GM23338 (cell line): ENCODE measurements around the gene TLDC2. TPM values are rescaled to one million over a fixed set of nuclear protein-coding genes. Genes with fewer than 3 reads are reported as not detected.
A peak's percentile ranks its signal among the peaks of the same experiment; 100 is the strongest.

Experiments used
- ATAC-seq: fragments of 200-7000 bp; cut with Tn5 transposase; 3 replicates; pipeline ENCODE4 v1.9.1; 2020
- DNase-seq: peaks from one replicate; pipeline ENCODE4 v3.0.0-alpha.2; 2015; ENCODE audit warnings: low spot score
- H2AFZ ChIP-seq: fragments of 200-600 bp; sonication (generic); 2 replicates; pipeline ENCODE4 v1.8.0; 2016; ENCODE audit warnings: antibody characterized with exemption, mild to moderate bottlenecking, moderate library complexity
- H3F3A ChIP-seq: fragments of 200-600 bp; sonication (generic); replicated peaks from 2 replicates; pipeline ENCODE4 v1.8.0; 2017; ENCODE audit warnings: antibody characterized with exemption, mixed run types, low read depth
- H3K27ac ChIP-seq: fragments of 200-600 bp; sonication (generic); 2 replicates; pipeline ENCODE4 v1.6.1; 2016; ENCODE audit warnings: low read depth
- H3K27me3 ChIP-seq: fragments of 200-600 bp; sonication (generic); 2 replicates; pipeline ENCODE4 v1.8.0; 2016; ENCODE audit warnings: mild to moderate bottlenecking, mixed run types, moderate library complexity; ENCODE audit not compliant: insufficient read depth
- H3K36me3 ChIP-seq: fragments of 200-600 bp; sonication (generic); 2 replicates; pipeline ENCODE4 v1.8.0; 2016; ENCODE audit warnings: mild to moderate bottlenecking; ENCODE audit not compliant: insufficient read depth
- H3K4me1 ChIP-seq: fragments of 200-600 bp; sonication (generic); 2 replicates; pipeline ENCODE4 v1.8.0; 2016; ENCODE audit warnings: mild to moderate bottlenecking, moderate library complexity; ENCODE audit not compliant: insufficient read depth
- H3K4me2 ChIP-seq: fragments of 200-600 bp; sonication (generic); 2 replicates; pipeline ENCODE4 v1.7.1; 2017; ENCODE audit warnings: mixed run types
- H3K4me3 ChIP-seq: fragments of 200-600 bp; sonication (generic); 2 replicates; pipeline ENCODE4 v1.6.1; 2016; ENCODE audit warnings: mixed run types
- H3K79me2 ChIP-seq: fragments of 200-600 bp; sonication (generic); replicated peaks from 2 replicates; pipeline ENCODE4 v1.8.0; 2017; ENCODE audit warnings: mild to moderate bottlenecking; ENCODE audit not compliant: insufficient read depth
- H3K9me2 ChIP-seq: fragments of 200-600 bp; sonication (generic); 2 replicates; pipeline ENCODE4 v1.8.0; 2017; ENCODE audit not compliant: insufficient read depth
- H4K20me1 ChIP-seq: fragments of 200-600 bp; sonication (generic); replicated peaks from 2 replicates; pipeline ENCODE4 v1.8.0; 2017; ENCODE audit warnings: mild to moderate bottlenecking; ENCODE audit not compliant: insufficient read depth
- H3K27ac Mint-ChIP-seq: 2 replicates; pipeline ENCODE4 v1.8.0; 2020; ENCODE audit warnings: inconsistent platforms, mild to moderate bottlenecking, moderate library complexity, mixed read lengths
- H3K27me3 Mint-ChIP-seq: 3 replicates; pipeline ENCODE4 v1.8.0; 2022; ENCODE audit warnings: low read depth, mild to moderate bottlenecking, moderate library complexity, mixed read lengths, inconsistent platforms; ENCODE audit not compliant: insufficient read depth, poor library complexity
- H3K36me3 Mint-ChIP-seq: 3 replicates; pipeline ENCODE4 v1.8.0; 2021; ENCODE audit warnings: low read depth, mild to moderate bottlenecking, inconsistent platforms, moderate library complexity, mixed read lengths
- H3K4me1 Mint-ChIP-seq: 3 replicates; pipeline ENCODE4 v1.8.0; 2020; ENCODE audit warnings: mild to moderate bottlenecking, inconsistent platforms, mixed read lengths
- H3K4me3 Mint-ChIP-seq: 3 replicates; pipeline ENCODE4 v1.8.0; 2021; ENCODE audit warnings: moderate library complexity, mild to moderate bottlenecking, inconsistent platforms, mixed read lengths
- H3K9me3 Mint-ChIP-seq: 3 replicates; pipeline ENCODE4 v1.8.0; 2020; ENCODE audit warnings: moderate library complexity, mild to moderate bottlenecking, inconsistent platforms, mixed read lengths
- CREB1 ChIP-seq: fragments of 250-450 bp; sonication (Bioruptor Pico); IDR thresholded peaks from 2 replicates; pipeline ENCODE4 v1.5.0; 2020; ENCODE audit warnings: low read depth, mild to moderate bottlenecking, moderate library complexity
- EZH2phosphoT487 ChIP-seq: fragments of 200-600 bp; sonication (generic); IDR thresholded peaks from one replicate; pipeline ENCODE4 v1.8.1; 2018; ENCODE audit warnings: antibody characterized with exemption; ENCODE audit not compliant: unreplicated experiment
- polyA plus RNA-seq: library from polyadenylated mRNA; unstranded; fragments of >200 nt; fragmentation: Nextera tagmentation; extraction: Ambion mirVana; gene quantifications from 2 replicates; pipeline ENCODE4 v1.2.1, GENCODE V29; 2016
- total RNA-seq: library from RNA; depleted of rRNA; stranded (reverse); fragments of >200 nt; shearing (Covaris generic); gene quantifications from 2 replicates; pipeline ENCODE4 v1.2.3, GENCODE V29; 2014
- TF ChIP-seq, protein P1 (sequence below), 2 experiments: fragments of 200-600 bp in 1 of 2; sonication (generic) in 1 of 2; conservative IDR thresholded peaks; 2 replicates each; pipeline versions ENCODE4 v1.5.1 to v1.6.1; 2016 to 2017; ENCODE audit warnings: antibody characterized with exemption in 2 of 2, low read depth in 2 of 2, mild to moderate bottlenecking in 2 of 2, moderate library complexity in 1 of 2
- TF ChIP-seq, protein P2 (sequence below): IDR thresholded peaks from 2 replicates; pipeline ENCODE4 v1.6.1; 2016; ENCODE audit warnings: antibody characterized with exemption

TLDC2 gene
- total and polyA plus RNA-seq, 2 experiments from 2014 or later, result 0.16 to 0.38 TPM

- H3K4me3 ChIP-seq, result no peak overlapping the region
- Mint-ChIP-seq H3K27me3 (peaks cover 5% of the 10 kb centered on the region), H3K9me3 (no peaks in the 10 kb centered on the region), H3K4me1 (peaks cover 4% of the 10 kb centered on the region), H3K4me3 (no peak overlapping the region), H3K27ac (no peak overlapping the region), H3K36me3 (peaks cover 29% of the 10 kb centered on the region)
- H3K4me2 ChIP-seq, result no peak overlapping the region
- no peaks in the 10 kb centered on the region for H3F3A ChIP-seq
- no peaks in the 10 kb centered on the region for H3K79me2 ChIP-seq
- TF ChIP-seq EZH2phosphoT487, result no peak
- DNase-seq (no peak), ATAC-seq (no peak)
- no peak overlapping the region for H2AFZ ChIP-seq
- H3K36me3 ChIP-seq, result no peaks in the 10 kb centered on the region; the same call in 1 of the 2 replicates
- H4K20me1 ChIP-seq, result no peaks in the 10 kb centered on the region
- H3K9me2 ChIP-seq, result no peaks in the 10 kb centered on the region
- 0 out of 2 replicates have a peak, but pooled peaks cover 4% of the 10 kb centered on the region for H3K4me1 ChIP-seq
- H3K27ac ChIP-seq, result no peak overlapping the region
- H3K27me3 ChIP-seq, result no peaks in the 10 kb centered on the region
Observed at GRCh38 chr20:36826554-36827244, 49.2 kb upstream of the TLDC2 start.

DNA sequence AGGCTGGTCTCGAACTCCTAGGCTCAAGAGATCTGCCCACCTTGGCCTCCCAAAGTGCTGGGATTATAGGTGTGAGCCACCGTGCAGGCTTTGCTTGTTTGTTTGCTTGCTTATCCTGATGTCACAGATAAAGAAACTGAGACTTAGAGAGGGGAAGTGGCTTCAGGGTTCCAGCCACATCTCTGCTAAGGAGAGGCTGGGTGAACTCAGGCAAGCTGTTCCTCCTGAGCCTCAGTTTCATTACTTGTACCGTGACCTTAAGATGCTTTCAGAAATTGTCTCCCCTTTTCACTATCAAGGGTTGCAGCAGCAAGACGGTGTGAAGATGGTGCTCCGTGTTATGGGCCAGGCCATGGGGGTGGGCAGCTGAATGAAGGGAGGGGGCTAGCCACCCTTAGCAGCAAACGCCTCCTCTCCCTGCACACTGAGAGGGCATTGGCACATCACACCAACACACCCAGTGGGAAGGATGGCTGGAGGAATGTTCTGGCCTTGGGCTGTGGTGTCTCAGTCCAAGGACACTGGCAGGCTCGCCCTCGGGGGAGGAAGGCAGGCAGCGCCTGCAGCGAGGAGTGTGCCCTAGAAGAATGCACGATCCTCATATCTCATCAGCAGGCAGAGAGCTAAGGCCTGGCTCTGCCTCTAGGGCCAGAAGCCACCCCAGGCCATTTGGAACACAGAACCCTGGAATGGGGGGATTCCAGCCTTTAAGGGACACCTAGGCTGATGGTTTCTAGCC, 48.2 kb upstream of the TLDC2 start:
- H2AFZ ChIP-seq, result no peak overlapping the region
- H4K20me1 ChIP-seq, result no peaks in the 10 kb centered on the region
- ATAC-seq (no peak), DNase-seq (no peak)
- H3K27ac ChIP-seq, result no peak overlapping the region
- no peaks in the 10 kb centered on the region; the same call in 2 of the 3 replicates for H3K4me1 Mint-ChIP-seq
- no peak overlapping the region for H3K4me3 Mint-ChIP-seq
- H3K27me3 ChIP-seq, result no peaks in the 10 kb centered on the region
- peaks cover 29% of the 10 kb centered on the region for H3K36me3 Mint-ChIP-seq
- no peaks in the 10 kb centered on the region for H3K79me2 ChIP-seq
- TF ChIP-seq CREB1 (CRISPR knock-in tag), result no peak
- no peaks in the 10 kb centered on the region for H3K4me1 ChIP-seq
- no peaks in the 10 kb centered on the region for H3F3A ChIP-seq
- no peak overlapping the region for H3K4me3 ChIP-seq
- H3K27ac Mint-ChIP-seq, result no peak overlapping the region
- peaks cover 4% of the 10 kb centered on the region for H3K27me3 Mint-ChIP-seq
- no peaks in the 10 kb centered on the region for H3K9me2 ChIP-seq
- no peaks in the 10 kb centered on the region; the same call in 1 of the 2 replicates for H3K36me3 ChIP-seq
- no peaks in the 10 kb centered on the region for H3K9me3 Mint-ChIP-seq
- H3K4me2 ChIP-seq, result no peak overlapping the region

GRCh38 chr20:36830791-36831691, 44.9 kb upstream of the TLDC2 start:
- H3K9me3 Mint-ChIP-seq, result no peaks in the 10 kb centered on the region
- peaks cover 24% of the 10 kb centered on the region for H3K36me3 Mint-ChIP-seq
- peaks cover 9% of the 10 kb centered on the region for H3K4me1 ChIP-seq
- peaks cover 1% of the 10 kb centered on the region for H3K27me3 Mint-ChIP-seq
- H3F3A ChIP-seq, result no peaks in the 10 kb centered on the region; the same call in 1 of the 2 replicates
- H3K4me3 Mint-ChIP-seq, result no peak overlapping the region
- no peak overlapping the region for H3K27ac ChIP-seq
- no peaks in the 10 kb centered on the region for H3K27me3 ChIP-seq
- no peak overlapping the region for H3K4me3 ChIP-seq
- TF ChIP-seq, protein P1, sequence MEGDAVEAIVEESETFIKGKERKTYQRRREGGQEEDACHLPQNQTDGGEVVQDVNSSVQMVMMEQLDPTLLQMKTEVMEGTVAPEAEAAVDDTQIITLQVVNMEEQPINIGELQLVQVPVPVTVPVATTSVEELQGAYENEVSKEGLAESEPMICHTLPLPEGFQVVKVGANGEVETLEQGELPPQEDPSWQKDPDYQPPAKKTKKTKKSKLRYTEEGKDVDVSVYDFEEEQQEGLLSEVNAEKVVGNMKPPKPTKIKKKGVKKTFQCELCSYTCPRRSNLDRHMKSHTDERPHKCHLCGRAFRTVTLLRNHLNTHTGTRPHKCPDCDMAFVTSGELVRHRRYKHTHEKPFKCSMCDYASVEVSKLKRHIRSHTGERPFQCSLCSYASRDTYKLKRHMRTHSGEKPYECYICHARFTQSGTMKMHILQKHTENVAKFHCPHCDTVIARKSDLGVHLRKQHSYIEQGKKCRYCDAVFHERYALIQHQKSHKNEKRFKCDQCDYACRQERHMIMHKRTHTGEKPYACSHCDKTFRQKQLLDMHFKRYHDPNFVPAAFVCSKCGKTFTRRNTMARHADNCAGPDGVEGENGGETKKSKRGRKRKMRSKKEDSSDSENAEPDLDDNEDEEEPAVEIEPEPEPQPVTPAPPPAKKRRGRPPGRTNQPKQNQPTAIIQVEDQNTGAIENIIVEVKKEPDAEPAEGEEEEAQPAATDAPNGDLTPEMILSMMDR (conservative IDR thresholded peaks at IDR 0.05; ENCODE audit: low read depth in 2 of 2), result peak; percentile 42 to 45
- TF ChIP-seq, protein P2, sequence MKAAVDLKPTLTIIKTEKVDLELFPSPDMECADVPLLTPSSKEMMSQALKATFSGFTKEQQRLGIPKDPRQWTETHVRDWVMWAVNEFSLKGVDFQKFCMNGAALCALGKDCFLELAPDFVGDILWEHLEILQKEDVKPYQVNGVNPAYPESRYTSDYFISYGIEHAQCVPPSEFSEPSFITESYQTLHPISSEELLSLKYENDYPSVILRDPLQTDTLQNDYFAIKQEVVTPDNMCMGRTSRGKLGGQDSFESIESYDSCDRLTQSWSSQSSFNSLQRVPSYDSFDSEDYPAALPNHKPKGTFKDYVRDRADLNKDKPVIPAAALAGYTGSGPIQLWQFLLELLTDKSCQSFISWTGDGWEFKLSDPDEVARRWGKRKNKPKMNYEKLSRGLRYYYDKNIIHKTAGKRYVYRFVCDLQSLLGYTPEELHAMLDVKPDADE, result no peak
- H3K27ac Mint-ChIP-seq, result no peak overlapping the region
- no peaks in the 10 kb centered on the region for H3K9me2 ChIP-seq
- DNase-seq, result peak; percentile 41
- no peak overlapping the region for H3K4me2 ChIP-seq
- no peaks in the 10 kb centered on the region; the same call in 1 of the 2 replicates for H3K36me3 ChIP-seq
- no peak overlapping the region for H2AFZ ChIP-seq
- ATAC-seq, result no peak; the same call in 2 of the 3 replicates
- no peaks in the 10 kb centered on the region for H3K79me2 ChIP-seq
- no peaks in the 10 kb centered on the region for H4K20me1 ChIP-seq
- H3K4me1 Mint-ChIP-seq, result peaks cover 2% of the 10 kb centered on the region; the same call in 2 of the 3 replicates
